CD4-positive, alpha-beta T cell treated with Interleukin-17A for 1 hour (primary cell): Measurements from ENCODE around the gene MKLN1.
"Not testable (repeated sequence)": the region's sequence is repeated elsewhere in the genome, so short reads cannot be mapped to it uniquely, and the experiment has no call there.

Experiments
- DNase-seq: peaks from one replicate; pipeline ENCODE4 v3.0.0-alpha.2; 2020

Gene MKLN1

DNA sequence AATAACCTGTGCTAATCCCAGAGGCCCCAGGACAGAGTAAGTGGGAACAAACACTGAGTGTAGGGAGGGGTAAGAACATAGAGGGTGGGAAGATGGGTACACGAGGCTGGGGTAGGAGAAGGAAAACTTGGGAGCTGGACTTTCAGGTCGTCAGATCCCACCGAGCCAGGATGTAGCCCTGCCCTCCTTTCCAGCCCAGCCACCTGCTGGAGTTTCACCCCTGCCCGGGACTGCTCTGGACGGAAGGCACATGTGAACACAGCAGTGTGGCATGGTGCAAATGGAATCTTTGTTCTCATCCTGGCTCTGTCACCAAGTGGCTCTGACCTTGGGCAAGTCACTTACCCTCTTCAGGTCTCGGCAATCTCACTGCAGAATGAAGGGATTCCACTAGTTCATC lies 176.0 kb downstream of the MKLN1 start:
- DNase-seq: no peak

DNA sequence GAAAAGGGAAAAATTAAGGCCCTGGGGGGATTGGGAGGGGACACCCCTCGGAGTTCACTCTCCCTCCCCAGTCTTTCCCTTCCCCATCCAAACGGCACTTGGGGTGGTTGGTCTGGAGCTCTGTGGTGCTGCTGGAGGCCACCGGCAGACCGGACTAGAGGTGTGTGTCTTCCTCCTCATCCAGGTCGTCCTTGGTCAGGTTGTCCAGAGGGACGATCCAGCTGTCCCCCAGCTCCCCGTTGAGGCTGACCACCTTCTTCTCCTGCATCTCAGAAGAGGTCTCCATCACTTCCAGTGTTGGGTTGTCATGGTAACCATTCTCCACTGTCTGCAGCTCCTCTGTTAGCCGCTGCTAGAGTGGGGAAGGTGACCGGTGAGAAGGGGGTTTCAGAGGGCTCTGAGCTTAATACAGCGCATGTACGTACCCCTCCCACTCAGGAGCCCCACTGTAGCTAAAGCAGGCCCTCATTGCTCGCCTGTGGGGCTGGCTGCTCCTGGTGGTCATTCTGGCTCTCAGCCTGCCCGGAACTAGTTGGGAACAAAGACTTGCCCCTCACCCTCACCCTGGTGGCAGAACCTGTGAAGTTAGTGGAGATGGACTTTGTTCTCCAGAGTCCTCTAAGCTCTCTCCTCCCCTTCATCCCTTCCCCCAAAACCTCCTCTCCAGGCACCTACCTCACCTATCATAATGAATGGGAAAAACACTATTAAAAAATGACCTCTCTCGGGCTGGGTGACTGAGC lies 176.7 kb downstream of the MKLN1 start:
- DNase-seq: no peak

DNA sequence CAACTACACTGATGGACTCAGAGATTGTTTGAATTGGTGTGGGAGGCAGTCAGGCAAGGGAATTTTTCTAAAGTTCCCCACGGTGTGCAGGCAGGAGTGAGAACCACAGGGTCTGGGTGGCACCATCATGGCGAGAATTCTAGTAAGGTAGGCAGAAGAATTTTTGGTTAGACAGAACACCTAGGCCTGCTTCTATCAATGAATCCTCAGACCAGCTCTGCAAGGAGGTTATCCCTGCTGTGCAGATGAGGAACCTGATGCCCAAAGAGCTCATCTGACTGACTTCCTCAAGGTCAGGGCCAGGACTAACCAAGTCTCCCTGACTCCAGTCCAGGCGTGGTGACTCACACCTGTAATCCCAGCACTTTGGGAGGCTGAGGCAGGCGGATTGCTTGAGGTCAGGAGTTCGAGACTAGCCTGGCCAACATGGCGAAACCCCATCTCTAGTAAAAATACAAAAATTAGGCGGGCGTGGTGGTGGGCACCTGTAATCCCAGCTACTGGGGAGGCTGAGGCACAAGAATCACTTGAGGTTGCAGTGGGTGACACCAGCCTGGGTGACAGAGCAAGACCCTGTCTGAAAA lies 177.5 kb downstream of the MKLN1 start:
- not testable (repeated sequence) for DNase-seq

DNA sequence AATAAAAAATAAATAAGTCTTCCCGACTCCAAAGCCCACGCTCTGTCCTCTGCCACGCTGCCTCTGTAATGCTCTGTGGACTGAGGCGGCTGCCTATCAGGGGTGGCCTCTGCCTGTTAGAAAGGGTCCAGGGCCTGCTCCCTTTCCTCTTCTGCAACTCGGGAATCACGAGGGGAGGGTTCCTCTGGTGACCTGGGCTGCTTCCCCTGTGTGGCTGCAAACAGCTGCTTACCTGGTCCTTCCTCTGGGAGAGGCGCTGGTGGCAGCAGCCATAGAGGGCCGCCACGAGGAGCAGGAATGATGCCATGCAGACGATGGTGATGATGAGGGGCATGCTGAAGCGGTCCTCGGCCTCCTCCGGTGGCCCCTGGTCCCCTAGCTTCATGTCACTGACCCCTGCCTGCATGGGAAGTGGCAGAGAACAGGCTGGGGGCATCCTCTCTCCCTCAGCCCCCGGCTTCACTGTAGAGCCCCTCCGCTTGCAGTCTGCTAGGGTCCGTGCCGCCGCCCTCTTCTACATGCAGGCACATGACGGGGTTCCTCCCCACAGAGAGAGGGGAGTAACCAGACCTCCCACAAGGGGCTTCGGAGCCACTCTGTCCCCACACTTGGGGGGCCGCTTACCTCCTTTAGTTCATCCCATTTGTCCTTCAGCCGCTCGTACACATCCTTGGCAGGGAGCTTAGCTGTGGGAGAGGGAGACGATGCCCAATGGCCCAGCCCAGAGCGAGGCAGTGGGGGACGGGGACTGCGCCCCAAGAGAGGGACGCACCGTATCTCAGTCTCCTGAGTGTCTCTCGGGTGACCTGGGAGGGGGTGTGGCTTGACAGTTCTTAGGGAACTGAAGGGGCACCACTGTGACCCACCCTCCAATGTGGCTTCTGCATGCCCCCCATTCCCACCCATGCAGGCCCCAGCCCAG lies 178.2 kb downstream of the MKLN1 start:
- DNase-seq: no peak

DNA sequence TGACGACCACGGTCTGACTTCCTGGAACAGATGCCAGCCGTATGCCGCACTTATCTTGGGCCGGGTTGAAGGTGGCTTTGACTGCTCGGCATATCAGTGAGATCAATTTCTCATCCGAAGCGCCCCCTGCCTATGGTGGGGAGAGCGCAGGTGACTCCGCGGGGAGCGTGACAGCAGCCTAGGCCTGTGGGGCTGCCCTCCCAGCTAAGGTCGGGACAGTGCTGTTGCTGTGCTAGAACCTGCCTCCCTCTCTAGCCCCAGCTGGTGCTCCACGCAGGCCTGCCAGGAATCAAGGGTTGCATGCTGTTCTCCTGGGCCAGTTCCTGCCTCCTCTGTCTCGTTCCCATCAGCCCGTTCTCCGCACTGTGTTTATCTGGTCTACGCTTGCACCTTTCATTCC lies 178.9 kb downstream of the MKLN1 start:
- no peak for DNase-seq

DNA sequence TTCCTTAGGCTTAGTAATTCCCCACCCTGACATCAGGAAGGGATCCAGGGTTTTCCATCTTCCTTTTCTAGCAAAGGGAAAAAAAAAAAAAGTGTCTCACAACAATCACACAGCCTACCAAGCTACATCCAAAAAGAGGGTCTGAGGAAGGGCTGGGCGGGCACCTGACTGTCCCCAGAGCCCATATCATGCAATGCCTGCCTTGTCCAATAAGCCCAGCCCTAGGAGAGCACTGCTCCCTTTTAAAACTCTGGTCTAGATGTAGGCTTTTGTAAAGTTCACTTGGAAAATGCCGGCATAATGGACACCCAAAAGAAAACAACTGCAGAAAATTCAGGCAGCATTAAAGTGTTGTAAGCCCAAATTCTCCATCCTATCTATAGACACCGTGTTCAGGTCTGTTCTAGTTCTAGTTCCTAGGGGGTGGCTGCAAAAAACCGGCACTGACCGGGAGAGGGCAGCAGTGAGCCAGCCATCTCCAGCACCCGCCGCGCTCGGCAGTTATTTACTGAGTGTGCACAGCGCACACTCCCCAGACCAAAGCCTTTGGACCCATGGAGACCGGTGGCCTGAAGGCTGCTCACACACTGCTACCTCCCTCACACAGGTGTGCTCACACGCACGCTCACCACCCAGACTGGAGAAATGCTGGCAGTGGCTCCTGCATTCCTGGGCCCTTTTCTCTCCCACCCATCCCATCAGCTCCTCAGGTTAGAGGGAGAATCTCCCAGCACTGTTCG lies 180.1 kb downstream of the MKLN1 start:
- DNase-seq: peak; percentile 75

DNA sequence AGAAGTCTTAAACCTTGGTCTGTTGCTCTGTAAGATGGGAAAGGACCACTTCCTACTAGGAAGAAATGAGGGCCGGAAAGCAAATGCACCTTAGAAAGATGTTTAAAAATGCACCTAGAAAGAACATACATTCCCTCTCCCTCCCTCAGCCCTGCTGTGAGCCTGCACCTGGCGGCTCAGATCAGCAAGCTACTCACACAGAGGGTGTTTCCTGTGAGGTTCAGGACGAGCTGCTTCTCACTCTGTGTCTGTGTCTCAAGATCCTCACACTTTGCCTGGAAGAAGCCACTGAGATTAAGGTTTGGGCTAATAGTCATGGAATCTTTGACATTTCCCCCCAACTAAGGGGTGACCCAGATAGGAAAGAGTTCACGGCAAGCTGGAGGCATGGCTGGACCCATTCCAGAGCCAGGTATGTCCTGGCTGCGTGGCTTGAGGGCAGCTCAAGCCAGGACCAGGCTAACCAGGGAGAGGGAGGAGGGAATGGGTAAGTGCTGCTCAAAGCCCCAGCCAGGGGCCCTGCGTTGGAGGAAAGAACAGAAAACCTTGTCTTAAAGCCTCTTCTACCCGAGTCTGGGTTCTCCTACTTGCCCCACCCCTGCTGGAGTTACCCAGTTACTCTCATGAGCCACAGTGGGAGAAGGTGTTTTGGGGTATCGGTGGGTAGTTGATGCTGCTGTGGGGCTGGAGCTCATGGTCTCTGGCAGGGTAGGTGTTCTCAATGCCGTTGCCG lies 181.2 kb downstream of the MKLN1 start:
- no peak for DNase-seq

DNA sequence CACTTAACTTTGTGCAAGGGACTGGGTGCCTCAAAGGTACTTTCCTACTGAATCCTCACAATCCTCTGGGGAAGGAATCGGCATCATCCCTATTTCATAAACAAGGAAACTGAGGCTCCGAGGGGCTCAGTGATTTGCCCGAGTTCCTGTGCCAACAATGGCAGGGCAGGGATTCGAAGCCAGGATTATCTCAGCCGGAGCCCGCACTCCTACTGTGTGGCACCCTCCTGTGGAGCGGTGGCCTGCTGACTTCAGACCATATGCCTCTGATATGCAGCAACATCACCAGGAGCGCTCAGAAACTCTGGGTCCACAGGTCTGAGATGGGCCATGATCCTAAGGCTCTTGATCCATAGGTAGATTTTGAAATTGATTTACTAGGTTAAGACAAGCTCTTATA lies 182.1 kb downstream of the MKLN1 start:
- no peak for DNase-seq

DNA sequence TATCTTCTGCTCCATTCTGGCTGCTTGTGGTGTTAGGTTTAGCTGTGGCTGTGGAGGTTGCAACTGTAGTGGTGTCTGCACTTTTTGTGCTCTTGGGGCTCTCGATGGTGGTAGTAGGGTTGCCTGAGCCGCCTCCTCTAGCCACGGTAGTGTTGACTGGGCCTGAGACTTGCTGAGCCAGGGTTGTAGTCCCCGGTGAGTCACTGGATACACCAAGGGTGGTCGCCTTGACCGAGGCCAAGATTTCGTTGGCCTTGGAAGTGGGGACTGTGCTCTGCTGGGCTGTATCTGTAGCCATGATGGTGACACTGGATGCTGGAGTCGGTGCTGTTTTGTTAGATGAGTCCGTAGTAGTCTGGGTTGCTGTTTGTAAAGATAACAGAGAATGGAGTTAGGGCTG lies 183.4 kb downstream of the MKLN1 start:
- no peak for DNase-seq

- no peak for DNase-seq
These were observed 184.3 kb downstream of the MKLN1 start for GRCh38 chr7:131511774-131512535.

GRCh38 chr7:131513245-131514061 lies 185.8 kb downstream of the MKLN1 start:
- peak; percentile 71 for DNase-seq

- not testable (repeated sequence) for DNase-seq
These were observed 187.8 kb downstream of the MKLN1 start for GRCh38 chr7:131515471-131515870.

DNA sequence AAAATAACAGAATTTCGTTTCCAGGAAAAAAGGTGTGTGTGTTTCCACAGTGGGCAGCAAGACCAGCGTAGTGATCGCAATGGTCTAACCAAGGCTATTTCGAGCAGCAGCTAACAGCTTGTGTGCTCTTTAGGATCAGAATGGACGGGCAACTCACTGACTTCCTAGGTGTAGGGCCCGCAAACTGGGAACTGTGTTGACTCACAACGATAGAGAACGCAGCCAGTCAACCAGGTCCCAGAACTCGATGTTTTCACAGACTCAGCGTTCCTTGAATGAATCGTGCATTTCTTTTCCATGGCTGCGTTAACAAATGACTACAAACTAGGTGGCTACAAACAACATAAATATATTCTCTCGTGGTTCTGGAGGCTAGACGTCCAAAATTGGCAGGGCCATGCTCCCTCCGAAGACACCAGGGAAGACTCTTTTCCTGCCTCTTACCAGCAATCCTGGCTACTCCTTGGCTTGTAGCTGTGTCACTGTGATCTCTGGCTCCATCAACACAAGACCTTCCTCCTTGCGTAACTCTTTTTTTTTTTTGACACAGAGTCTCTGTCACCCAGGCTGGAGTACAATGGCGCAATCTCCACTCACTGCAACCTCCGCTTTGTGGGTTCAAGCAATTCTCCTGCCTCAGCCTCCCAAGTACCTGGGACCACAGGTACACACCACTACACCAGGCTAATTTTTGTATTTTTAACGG lies 189.7 kb downstream of the MKLN1 start:
- DNase-seq: no peak

DNA sequence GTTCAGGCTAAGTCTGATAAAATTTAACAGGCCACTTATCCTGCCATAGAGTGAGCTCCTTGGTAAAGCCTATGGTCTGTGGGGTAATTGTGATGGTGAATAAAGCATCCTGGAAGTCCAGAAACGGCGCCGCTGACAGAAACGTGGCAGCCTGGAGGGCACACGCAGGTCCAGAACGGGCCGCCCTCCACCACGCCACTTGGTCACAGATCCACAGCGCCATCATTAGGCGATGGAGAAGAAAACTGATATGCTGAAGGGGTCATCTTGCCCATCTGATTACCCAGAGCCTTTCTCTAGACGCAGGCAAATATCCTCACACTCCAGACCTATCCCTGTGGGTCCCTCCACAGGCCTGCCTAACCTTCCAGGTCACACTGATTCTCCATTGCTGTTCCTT lies 190.9 kb downstream of the MKLN1 start:
- DNase-seq: no peak

GRCh38 chr7:131521651-131522163 lies 194.0 kb downstream of the MKLN1 start:
- DNase-seq: no peak

- peak; percentile 39 for DNase-seq
These were observed 194.8 kb downstream of the MKLN1 start for GRCh38 chr7:131522325-131522930.

GRCh38 chr7:131524115-131524514 lies 196.4 kb downstream of the MKLN1 start:
- no peak for DNase-seq

DNA sequence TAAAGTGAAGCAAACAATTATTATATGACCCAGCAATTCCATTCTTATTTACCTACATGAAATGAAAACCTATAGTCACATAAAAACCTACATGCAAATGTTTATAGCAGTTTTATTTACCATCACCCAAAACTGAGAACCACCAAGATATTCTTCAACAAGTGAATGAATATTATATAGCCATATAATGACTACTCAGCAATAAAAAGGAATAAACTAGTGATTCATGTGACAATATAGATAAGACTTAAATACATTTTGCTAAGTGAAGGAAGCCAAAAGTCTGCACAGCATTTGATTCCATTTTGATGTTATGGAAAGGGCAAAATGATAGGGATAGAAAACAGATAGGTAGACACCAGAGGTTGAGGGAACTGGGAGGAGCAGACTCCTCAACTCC lies 197.0 kb downstream of the MKLN1 start:
- DNase-seq: no peak

DNA sequence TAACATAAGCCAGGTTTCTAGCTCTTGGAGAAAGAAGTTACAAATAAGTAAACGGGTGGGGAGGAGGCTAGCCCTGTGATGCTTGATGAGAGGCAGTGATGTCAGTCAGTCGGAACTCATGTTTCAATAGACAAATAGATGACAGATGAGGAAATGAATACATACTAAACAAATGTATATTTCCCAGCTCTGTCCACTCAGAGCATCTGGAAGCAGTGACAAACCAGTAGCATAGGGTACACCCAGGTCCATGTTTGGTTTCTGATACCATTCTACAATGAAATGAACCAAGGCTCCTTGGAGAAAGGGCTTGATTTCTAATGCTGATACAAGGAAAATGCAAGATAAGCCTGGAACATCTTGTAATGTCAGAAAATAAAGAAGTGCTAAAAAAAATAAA lies 198.1 kb downstream of the MKLN1 start:
- DNase-seq: no peak
